GM21526 (cell line): Measurements from ENCODE around the gene SYNC.
A peak's percentile ranks its signal among the peaks of the same experiment; 100 is the strongest.
"Not testable (repeated sequence)": the region's sequence is repeated elsewhere in the genome, so short reads cannot be mapped to it uniquely, and the experiment has no call there.

Experiments
- ATAC-seq: cut with Tn5 transposase; IDR thresholded peaks from one replicate; pipeline ENCODE4 v1.9.1; 2021; ENCODE audit warnings: moderate library complexity; ENCODE audit not compliant: unreplicated experiment, low FRiP score

SYNC gene

GRCh38 chr1:32695098-32695904 is 7.3 kb downstream of the SYNC start:
- no peak for ATAC-seq

GRCh38 chr1:32693455-32694174 is 9.0 kb downstream of the SYNC start:
- ATAC-seq, result no peak

DNA sequence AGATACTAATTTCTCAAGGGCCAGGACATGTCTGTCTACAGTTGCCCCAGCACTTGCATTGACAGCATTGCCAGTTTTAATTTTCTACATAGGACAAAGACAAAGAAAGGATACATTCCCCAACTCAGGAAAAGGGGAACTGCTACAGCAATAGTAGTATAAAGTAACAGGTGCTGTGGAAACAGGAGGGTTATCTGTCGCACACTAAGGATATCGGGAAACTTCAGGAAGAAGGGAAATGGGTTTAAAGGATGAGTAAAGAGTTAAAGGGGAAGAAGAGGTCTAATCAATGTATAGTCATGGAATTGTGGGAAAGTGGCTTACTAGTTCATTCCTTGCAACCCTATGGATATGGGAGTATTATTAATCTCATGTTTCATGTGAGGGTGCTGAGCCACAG is 16.2 kb downstream of the SYNC start:
- ATAC-seq, result no peak

GRCh38 chr1:32685498-32685897 is 17.1 kb downstream of the SYNC start:
- ATAC-seq, result no peak

- no peak for ATAC-seq
These were observed 18.3 kb downstream of the SYNC start for GRCh38 chr1:32684167-32684811.

- no peak for ATAC-seq
These were observed 19.2 kb downstream of the SYNC start for GRCh38 chr1:32683397-32683796.

GRCh38 chr1:32681999-32682398 is 20.6 kb downstream of the SYNC start:
- no peak for ATAC-seq

DNA sequence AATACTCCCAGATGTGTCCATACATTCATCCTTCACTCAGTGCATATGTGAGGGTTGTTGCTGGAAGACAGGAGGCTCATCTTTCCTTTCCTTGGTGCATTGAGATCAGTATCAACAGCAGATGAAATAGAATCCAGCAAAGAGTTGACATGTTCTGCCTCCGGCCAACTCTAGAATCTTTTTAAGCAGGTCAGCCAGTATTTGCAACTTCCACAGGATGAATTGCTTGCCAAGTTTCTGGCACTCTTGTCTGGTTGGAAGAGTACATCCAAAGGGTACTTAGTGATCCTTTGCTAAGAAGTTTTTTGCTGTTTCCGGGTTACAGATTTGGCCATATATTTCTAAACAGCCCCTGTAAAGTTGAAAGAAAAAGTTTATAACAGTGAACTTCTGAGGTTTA is 21.1 kb downstream of the SYNC start:
- ATAC-seq, result no peak

DNA sequence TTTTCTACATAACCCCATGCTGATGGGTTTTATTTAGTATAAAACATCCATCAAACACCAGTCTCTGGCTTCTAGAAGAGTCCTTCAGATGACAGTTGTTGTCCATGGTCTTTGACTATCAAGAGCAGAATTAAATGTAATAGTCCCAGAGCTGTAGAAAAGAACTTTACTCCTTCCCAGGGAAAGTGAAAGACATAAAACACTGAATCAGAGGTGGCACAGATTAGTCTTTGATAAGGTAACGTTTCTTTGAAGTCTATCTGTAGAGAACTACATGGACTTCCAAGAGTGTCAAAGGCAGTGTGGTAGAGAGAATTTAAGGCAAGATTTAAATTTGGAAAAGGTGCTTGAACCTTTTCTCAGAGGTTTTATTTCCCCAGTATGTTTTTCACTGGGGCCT is 21.9 kb downstream of the SYNC start:
- ATAC-seq, result no peak

DNA sequence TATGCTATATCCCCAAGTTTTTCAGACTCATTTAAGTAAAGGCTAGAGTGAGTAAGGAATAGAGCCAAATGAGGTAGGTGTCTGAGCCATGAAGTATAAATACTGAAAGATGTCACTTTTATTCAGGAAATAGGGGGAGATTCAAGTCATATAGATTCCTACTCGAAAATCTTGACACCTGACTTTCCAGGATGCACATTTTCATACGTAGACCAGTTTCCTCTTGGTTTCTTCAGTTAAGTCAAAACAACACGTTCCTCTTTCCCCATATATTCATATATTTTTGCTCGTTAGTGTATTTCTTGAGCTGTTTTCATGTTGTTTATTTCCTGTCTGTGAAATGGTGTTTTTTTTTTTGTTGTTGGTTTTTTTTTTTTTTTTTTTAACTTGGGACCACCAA is 22.6 kb downstream of the SYNC start:
- not testable (repeated sequence) for ATAC-seq

GRCh38 chr1:32676945-32677344 is 25.6 kb downstream of the SYNC start:
- ATAC-seq, result no peak

DNA sequence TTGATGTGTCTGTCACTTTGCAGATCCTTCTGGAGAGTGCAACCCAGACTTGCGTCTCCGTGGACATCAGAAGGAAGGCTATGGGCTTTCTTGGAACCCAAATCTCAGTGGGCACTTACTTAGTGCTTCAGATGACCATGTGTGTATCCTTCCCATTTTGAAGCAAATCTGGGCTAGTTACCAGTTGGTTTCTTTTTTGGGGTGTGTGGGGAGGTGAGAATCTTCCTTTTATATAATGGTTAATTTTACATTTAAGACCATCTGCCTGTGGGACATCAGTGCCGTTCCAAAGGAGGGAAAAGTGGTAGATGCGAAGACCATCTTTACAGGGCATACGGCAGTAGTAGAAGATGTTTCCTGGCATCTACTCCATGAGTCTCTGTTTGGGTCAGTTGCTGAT is 33.9 kb downstream of the SYNC start:
- not testable (repeated sequence) for ATAC-seq

GRCh38 chr1:32666901-32667566 is 35.5 kb downstream of the SYNC start:
- ATAC-seq, result no peak

GRCh38 chr1:32665915-32666314 is 36.7 kb downstream of the SYNC start:
- ATAC-seq, result no peak

- ATAC-seq, result no peak
These were observed 43.0 kb downstream of the SYNC start for GRCh38 chr1:32659581-32659980.

- ATAC-seq, result no peak
These were observed 50.2 kb downstream of the SYNC start for GRCh38 chr1:32652244-32652962.

DNA sequence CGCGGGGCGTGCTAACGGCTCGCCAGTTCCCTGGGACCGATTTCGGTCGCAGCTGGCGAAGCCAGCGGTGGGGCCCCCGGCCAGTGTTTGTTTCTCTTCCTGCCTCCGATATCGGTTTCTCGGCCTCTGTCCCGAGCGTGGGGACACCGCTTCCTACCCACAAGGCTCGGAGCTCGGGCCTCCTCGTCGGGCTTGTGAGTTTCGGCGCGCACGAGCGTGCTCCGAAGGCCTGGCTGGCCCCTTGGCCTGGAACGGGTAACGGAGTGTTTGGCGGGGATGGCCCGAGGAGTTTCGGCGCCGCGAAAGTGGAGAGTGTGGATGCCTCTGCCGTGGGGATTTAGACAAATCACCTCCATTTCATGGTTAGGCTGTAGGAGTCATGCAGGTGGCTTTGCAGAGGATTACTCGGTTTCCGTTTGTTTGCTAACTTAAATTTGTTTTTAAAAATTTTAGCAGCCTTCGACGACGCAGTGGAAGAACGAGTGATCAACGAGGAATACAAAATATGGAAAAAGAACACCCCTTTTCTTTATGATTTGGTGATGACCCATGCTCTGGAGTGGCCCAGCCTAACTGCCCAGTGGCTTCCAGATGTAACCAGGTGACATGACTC is 51.0 kb downstream of the SYNC start:
- no peak for ATAC-seq

DNA sequence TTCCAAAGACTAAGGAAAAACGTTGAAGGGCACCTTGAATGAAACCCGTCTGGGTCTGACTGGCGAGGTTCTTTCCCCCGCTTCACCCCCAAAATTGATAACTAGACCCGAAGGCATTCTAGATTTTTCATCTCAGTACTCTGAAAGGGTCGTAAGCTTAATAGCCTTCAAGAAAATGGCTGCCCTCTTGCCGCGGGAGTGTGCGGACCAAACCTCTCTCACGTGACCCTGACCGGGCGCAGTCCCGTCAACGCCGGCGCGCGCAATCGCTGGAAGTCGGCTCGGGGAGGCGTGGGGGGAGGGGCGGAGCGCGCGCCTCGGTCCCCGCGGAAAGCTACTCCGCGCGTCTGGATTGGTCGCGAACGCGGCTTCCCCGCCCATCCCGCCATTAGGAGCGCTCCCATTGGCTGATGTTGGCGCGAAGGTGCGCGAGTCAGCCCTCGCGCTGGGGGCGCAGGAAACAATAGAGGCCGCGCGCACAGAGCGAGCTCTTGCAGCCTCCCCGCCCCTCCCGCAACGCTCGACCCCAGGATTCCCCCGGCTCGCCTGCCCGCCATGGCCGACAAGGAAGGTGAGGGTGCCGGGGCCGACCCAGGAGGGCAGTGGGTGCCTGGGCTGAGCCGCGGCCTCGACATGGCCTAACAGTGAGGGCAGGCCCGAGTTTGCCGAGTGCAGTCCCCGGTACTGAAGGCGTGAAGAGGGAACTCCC is 51.7 kb downstream of the SYNC start, which contains the start of gene RBBP4:
Gene RBBP4, plus strand, starts transcription at position 457 of the 709 bp plus-strand sequence. Its CDS starts 99 bp downstream, at position 556.
- peak; percentile 77 for ATAC-seq

DNA sequence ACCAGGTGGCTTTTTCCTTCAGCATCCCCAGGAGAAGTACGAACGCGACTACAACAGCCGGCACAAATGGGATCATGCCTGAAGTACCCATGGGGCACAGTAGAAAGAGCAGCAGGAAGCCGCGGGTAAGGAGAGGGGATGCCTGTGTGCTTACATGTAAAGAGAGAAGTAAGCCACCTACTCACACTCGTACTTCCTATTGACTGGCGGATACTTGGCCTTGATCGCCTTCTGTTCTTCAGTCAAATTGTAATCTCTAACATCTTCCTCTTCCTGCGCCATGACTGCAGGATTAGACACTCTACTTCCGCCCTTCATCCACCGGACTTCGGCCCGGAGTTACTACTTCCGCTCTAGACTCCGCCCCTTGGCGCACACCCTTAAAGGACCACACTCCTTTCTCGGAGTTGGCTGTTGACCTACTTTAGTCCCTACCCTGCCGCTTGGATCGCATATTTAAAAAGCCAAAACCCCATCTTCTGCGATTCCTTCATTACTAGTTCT is 52.3 kb downstream of the SYNC start, which contains the start of gene ZBTB8OS:
Gene ZBTB8OS, minus strand, starts transcription at position 303 of the 504 bp plus-strand sequence. Its CDS starts 21 bp downstream, at position 282.
- ATAC-seq, result peak; percentile 59
